ENCODE results near the gene FAM174B.

DNA sequence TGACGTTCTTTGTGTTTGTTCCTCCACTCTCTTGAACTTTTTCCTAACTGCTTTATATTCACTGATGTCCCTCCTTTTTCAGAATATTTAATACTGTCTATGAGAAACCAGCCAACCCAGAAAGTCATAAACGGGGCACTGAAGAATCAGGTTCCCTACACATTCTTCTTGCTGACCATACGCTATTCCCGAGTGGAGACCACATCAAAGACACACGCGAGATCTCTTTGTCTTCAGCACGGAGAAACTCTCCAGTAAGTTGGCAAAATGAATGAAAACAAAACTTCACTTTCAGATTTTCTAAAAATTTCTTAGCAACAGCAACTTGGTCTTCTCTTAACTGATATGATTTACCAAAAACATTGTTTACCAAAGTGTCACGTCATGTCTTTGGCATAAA lies 22.6 kb downstream of the FAM174B start:
- TF ChIP-seq POLR2A (IDR thresholded peaks at IDR 0.05) (no peak), POLR2AphosphoS5 (IDR thresholded peaks at IDR 0.05) (no peak)

All from prostate gland (tissue), 1 donor.